Gastrocnemius medialis (tissue), 4 donors: ENCODE measurements around the gene SLC35G2.

Experiments
- POLR2A ChIP-seq, 2 donors: fragments of 450-650 bp; IDR thresholded peaks; one replicate each; pipeline ENCODE4 v1.6.1; 2017; ENCODE audit warnings: antibody characterized with exemption in 2 of 2, mild to moderate bottlenecking in 2 of 2, moderate library complexity in 2 of 2
- TF ChIP-seq, protein P1 (sequence below), 5 experiments: fragments of 450-650 bp in 3 of 5; fragments of 200-600 bp in 2 of 5; sonication (generic) in 2 of 5; IDR thresholded peaks in 4 of 5; conservative IDR thresholded peaks in 1 of 5; 1 replicate in 4 of 5; 2 replicates in 1 of 5; pipeline ENCODE4 v1.5.1; 2016 to 2019; ENCODE audit warnings: antibody characterized with exemption in 5 of 5, mild to moderate bottlenecking in 3 of 5, moderate library complexity in 3 of 5

- TF ChIP-seq, protein P1, sequence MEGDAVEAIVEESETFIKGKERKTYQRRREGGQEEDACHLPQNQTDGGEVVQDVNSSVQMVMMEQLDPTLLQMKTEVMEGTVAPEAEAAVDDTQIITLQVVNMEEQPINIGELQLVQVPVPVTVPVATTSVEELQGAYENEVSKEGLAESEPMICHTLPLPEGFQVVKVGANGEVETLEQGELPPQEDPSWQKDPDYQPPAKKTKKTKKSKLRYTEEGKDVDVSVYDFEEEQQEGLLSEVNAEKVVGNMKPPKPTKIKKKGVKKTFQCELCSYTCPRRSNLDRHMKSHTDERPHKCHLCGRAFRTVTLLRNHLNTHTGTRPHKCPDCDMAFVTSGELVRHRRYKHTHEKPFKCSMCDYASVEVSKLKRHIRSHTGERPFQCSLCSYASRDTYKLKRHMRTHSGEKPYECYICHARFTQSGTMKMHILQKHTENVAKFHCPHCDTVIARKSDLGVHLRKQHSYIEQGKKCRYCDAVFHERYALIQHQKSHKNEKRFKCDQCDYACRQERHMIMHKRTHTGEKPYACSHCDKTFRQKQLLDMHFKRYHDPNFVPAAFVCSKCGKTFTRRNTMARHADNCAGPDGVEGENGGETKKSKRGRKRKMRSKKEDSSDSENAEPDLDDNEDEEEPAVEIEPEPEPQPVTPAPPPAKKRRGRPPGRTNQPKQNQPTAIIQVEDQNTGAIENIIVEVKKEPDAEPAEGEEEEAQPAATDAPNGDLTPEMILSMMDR (IDR thresholded peaks at IDR 0.05 in 4 of 5, conservative IDR thresholded peaks at IDR 0.05 in 1 of 5), result no peak
- TF ChIP-seq POLR2A (IDR thresholded peaks at IDR 0.05), result no peak
These were observed 20.0 kb downstream of the SLC35G2 start for GRCh38 chr3:136838641-136839555.
